HepG2 (cell line): ENCODE results near the gene ATP6V0D1.

ENCODE experiments used
- CSRNP2 ChIP-seq: sonication (generic); formaldehyde crosslinking; conservative IDR thresholded peaks from 2 replicates; pipeline ENCODE4 v1.8.0; 2022; ENCODE audit warnings: low read depth, missing genetic modification reagents
- CTCF ChIP-seq: sonication (generic); formaldehyde crosslinking; IDR thresholded peaks from 2 replicates; pipeline ENCODE4 v1.5.0; 2020; ENCODE audit warnings: mild to moderate bottlenecking, missing genetic modification reagents, moderate library complexity
- HOXA7 ChIP-seq: sonication (generic); formaldehyde crosslinking; IDR thresholded peaks from 2 replicates; pipeline ENCODE4 v1.8.1; 2022; ENCODE audit warnings: mild to moderate bottlenecking, missing genetic modification reagents, moderate library complexity
- NCOR1 ChIP-seq: fragments of 200-600 bp; sonication (generic); IDR thresholded peaks from 2 replicates; pipeline ENCODE4 v1.7.0; 2017; ENCODE audit warnings: antibody characterized with exemption, low read length, borderline replicate concordance
- NFE2L1 ChIP-seq: sonication (generic); formaldehyde crosslinking; IDR thresholded peaks from 2 replicates; pipeline ENCODE4 v1.4.0; 2020; ENCODE audit warnings: missing genetic modification reagents, mild to moderate bottlenecking, borderline replicate concordance
- PHB2 ChIP-seq: fragments of 450-650 bp; IDR thresholded peaks from 2 replicates; pipeline ENCODE4 v1.6.1; 2018; ENCODE audit not compliant: partially characterized antibody
- POLR2A ChIP-seq, 2 experiments: IDR thresholded peaks; 2 replicates each; pipeline ENCODE4 v1.6.1; 2011; ENCODE audit warnings: low read depth in 2 of 2, low read length in 2 of 2, mild to moderate bottlenecking in 1 of 2, moderate library complexity in 1 of 2; ENCODE audit not compliant: insufficient read depth in 1 of 2
- POLR2AphosphoS5 ChIP-seq: IDR thresholded peaks from 2 replicates; pipeline ENCODE4 v1.6.1; 2012; ENCODE audit warnings: low read depth, low read length
- RBFOX2 ChIP-seq: fragments of 200-400 bp; formaldehyde crosslinking; IDR thresholded peaks from 2 replicates; pipeline ENCODE4 v1.6.1; 2017; ENCODE audit warnings: low read depth, mild to moderate bottlenecking, low read length
- SP2 ChIP-seq: sonication (generic); formaldehyde crosslinking; IDR thresholded peaks from 2 replicates; pipeline ENCODE4 v1.5.1; 2020; ENCODE audit warnings: mild to moderate bottlenecking, missing genetic modification reagents
- ZNF235 ChIP-seq: sonication (generic); formaldehyde crosslinking; IDR thresholded peaks from 2 replicates; pipeline ENCODE4 v1.8.1; 2023; ENCODE audit warnings: mild to moderate bottlenecking, missing genetic modification reagents, borderline replicate concordance
- ZNF329 ChIP-seq: sonication (generic); formaldehyde crosslinking; IDR thresholded peaks from 2 replicates; pipeline ENCODE4 v1.9.0; 2021; ENCODE audit warnings: low read depth, mild to moderate bottlenecking, missing genetic modification reagents
- ZNF430 ChIP-seq: sonication (generic); formaldehyde crosslinking; IDR thresholded peaks from 2 replicates; pipeline ENCODE4 v1.9.0; 2021; ENCODE audit warnings: mild to moderate bottlenecking, missing genetic modification reagents
- ZNF687 ChIP-seq: sonication (generic); formaldehyde crosslinking; IDR thresholded peaks from 2 replicates; pipeline ENCODE4 v1.5.1; 2020; ENCODE audit warnings: mild to moderate bottlenecking, missing genetic modification reagents, moderate library complexity

- TF ChIP-seq POLR2A (IDR thresholded peaks at IDR 0.05; ENCODE audit: insufficient read depth in 1 of 2, low read depth in 2 of 2, low read length in 2 of 2), result no peak
- TF ChIP-seq ZNF687 (CRISPR knock-in tag), result no peak
- TF ChIP-seq HOXA7 (CRISPR knock-in tag), result no peak
- TF ChIP-seq CTCF (CRISPR knock-in tag), result no peak
- TF ChIP-seq SP2 (CRISPR knock-in tag), result no peak
- TF ChIP-seq POLR2AphosphoS5, result no peak
- no peak for TF ChIP-seq NCOR1
- TF ChIP-seq ZNF430, result no peak
- no peak for TF ChIP-seq ZNF329 (CRISPR knock-in tag)
- no peak for TF ChIP-seq CSRNP2
- no peak for TF ChIP-seq RBFOX2
- TF ChIP-seq PHB2, result no peak
- TF ChIP-seq NFE2L1, result no peak
- TF ChIP-seq ZNF235, result no peak
Observed at GRCh38 chr16:67407176-67407787, 73.7 kb downstream of the ATP6V0D1 start.
